Neutrophil (primary cell): ENCODE results near the gene BDNF.

Source experiments
- H3K27ac ChIP-seq: fragments of 200-600 bp; sonication (generic); 2 replicates; pipeline ENCODE4 v1.5.1; 2016; ENCODE audit warnings: mild to moderate bottlenecking, moderate library complexity
- H3K27me3 ChIP-seq: fragments of 200-600 bp; sonication (generic); 2 replicates; pipeline ENCODE4 v1.6.0; 2016; ENCODE audit warnings: mild to moderate bottlenecking
- H3K36me3 ChIP-seq: fragments of 200-600 bp; sonication (generic); 2 replicates; pipeline ENCODE4 v1.5.1; 2017
- H3K4me1 ChIP-seq, 2 experiments: fragments of 200-600 bp in 1 of 2; sonication (generic) in 1 of 2; 1 replicate in 1 of 2; 2 replicates in 1 of 2; pipeline versions ENCODE4 v1.5.1 to v1.6.1; 2013 to 2016; ENCODE audit warnings: low read depth in 1 of 2, low read length in 1 of 2, mild to moderate bottlenecking in 1 of 2, moderate library complexity in 1 of 2; ENCODE audit not compliant: control insufficient read depth in 1 of 2, insufficient read depth in 1 of 2
- H3K4me3 ChIP-seq, 2 experiments: fragments of 200-600 bp in 1 of 2; sonication (generic) in 1 of 2; 1 replicate in 1 of 2; 2 replicates in 1 of 2; pipeline ENCODE4 v1.5.1; 2013 to 2016; ENCODE audit warnings: low read depth in 1 of 2, low read length in 1 of 2, mild to moderate bottlenecking in 1 of 2, moderate library complexity in 1 of 2
- H3K9me3 ChIP-seq: fragments of 200-600 bp; sonication (generic); 2 replicates; pipeline ENCODE4 v1.5.1; 2016
- CTCF ChIP-seq: fragments of 200-600 bp; sonication (generic); IDR thresholded peaks from 2 replicates; pipeline ENCODE4 v1.5.1; 2016; ENCODE audit warnings: antibody characterized with exemption

BDNF gene

GRCh38 chr11:27698872-27699241 is 1.4 kb downstream of the BDNF start:
- H3K4me1 ChIP-seq: peaks cover 0 to 10% of the 10 kb centered on the region in 2 experiments
- no peak overlapping the region for H3K4me3 ChIP-seq
- peaks cover 93% of the 10 kb centered on the region for H3K27me3 ChIP-seq

GRCh38 chr11:27697679-27698275 is 2.5 kb downstream of the BDNF start:
- H3K27me3 ChIP-seq: peaks cover 87% of the 10 kb centered on the region
- TF ChIP-seq CTCF: no peak
- no peaks in the 10 kb centered on the region for H3K36me3 ChIP-seq
- no peaks in the 10 kb centered on the region for H3K9me3 ChIP-seq
- peaks cover 0 to 10% of the 10 kb centered on the region in 2 experiments for H3K4me1 ChIP-seq
- no peak overlapping the region for H3K27ac ChIP-seq
- no peak overlapping the region for H3K4me3 ChIP-seq

More at GRCh38 chr11:27698872-27699241, 1.4 kb downstream of the BDNF start:
- H3K36me3 ChIP-seq: no peaks in the 10 kb centered on the region
- H3K9me3 ChIP-seq: no peaks in the 10 kb centered on the region
- TF ChIP-seq CTCF: no peak
- H3K27ac ChIP-seq: no peak overlapping the region

GRCh38 chr11:27696961-27697360 is 3.3 kb downstream of the BDNF start:
- no peak for TF ChIP-seq CTCF
- Histone ChIP-seq H3K9me3 (no peaks in the 10 kb centered on the region), H3K27me3 (peaks cover 79% of the 10 kb centered on the region), H3K36me3 (no peaks in the 10 kb centered on the region), H3K27ac (no peak overlapping the region), H3K4me3 (no peak overlapping the region), H3K4me1 (peaks cover 0 to 10% of the 10 kb centered on the region in 2 experiments)

- Histone ChIP-seq H3K4me3 (no peak overlapping the region), H3K36me3 (no peaks in the 10 kb centered on the region), H3K27ac (no peak overlapping the region), H3K9me3 (no peaks in the 10 kb centered on the region), H3K27me3 (peaks cover 71% of the 10 kb centered on the region), H3K4me1 (peaks cover 0 to 7% of the 10 kb centered on the region in 2 experiments)
- no peak for TF ChIP-seq CTCF
Measured at GRCh38 chr11:27696115-27696514, 4.1 kb downstream of the BDNF start.

- peaks cover 66% of the 10 kb centered on the region for H3K27me3 ChIP-seq
- no peak for TF ChIP-seq CTCF
- no peaks in the 10 kb centered on the region for H3K9me3 ChIP-seq
- H3K4me1 ChIP-seq: no peaks in the 10 kb centered on the region
- no peak overlapping the region for H3K27ac ChIP-seq
- H3K36me3 ChIP-seq: no peaks in the 10 kb centered on the region
- H3K4me3 ChIP-seq: no peak overlapping the region
Measured at GRCh38 chr11:27694992-27695391, 5.3 kb downstream of the BDNF start.

GRCh38 chr11:27693398-27693797 is 6.9 kb downstream of the BDNF start:
- H3K27ac ChIP-seq: no peak overlapping the region
- H3K9me3 ChIP-seq: no peaks in the 10 kb centered on the region
- H3K27me3 ChIP-seq: peaks cover 51% of the 10 kb centered on the region
- H3K4me3 ChIP-seq: no peak overlapping the region
- H3K4me1 ChIP-seq: no peaks in the 10 kb centered on the region
- no peak for TF ChIP-seq CTCF
- H3K36me3 ChIP-seq: no peaks in the 10 kb centered on the region
